ENCODE data around the gene AUTS2. TPM values are rescaled to one million over a fixed set of nuclear protein-coding genes. Genes with fewer than 3 reads are reported as not detected.

AUTS2 gene
- total and polyA plus RNA-seq, 10 of the 15 experiments (the other 5 are each of a cell fraction or from before 2014, with no cell fraction given), result 6.4 to 55.6 (median 21.6) TPM

DNA sequence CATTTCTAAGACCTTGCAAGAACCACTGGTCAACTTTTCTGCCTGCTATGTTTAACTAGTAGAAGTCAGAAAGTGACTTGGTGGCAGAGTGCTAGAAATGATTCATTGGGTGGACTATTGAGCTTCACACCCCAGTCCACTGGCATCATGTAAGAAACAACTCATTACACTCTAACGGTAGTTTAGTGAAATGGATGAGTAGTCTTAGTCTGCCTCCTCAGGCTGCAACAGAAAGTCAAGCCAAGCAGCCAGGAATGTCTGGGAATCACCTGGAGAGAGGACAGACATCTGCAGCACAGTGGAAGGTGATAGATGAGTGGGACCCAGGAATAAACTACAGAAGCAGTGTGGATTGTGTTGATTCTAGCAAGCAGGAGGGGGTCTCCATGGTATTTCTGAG, 125.4 kb downstream of the AUTS2 start (continued):
- TF ChIP-seq, protein P1, sequence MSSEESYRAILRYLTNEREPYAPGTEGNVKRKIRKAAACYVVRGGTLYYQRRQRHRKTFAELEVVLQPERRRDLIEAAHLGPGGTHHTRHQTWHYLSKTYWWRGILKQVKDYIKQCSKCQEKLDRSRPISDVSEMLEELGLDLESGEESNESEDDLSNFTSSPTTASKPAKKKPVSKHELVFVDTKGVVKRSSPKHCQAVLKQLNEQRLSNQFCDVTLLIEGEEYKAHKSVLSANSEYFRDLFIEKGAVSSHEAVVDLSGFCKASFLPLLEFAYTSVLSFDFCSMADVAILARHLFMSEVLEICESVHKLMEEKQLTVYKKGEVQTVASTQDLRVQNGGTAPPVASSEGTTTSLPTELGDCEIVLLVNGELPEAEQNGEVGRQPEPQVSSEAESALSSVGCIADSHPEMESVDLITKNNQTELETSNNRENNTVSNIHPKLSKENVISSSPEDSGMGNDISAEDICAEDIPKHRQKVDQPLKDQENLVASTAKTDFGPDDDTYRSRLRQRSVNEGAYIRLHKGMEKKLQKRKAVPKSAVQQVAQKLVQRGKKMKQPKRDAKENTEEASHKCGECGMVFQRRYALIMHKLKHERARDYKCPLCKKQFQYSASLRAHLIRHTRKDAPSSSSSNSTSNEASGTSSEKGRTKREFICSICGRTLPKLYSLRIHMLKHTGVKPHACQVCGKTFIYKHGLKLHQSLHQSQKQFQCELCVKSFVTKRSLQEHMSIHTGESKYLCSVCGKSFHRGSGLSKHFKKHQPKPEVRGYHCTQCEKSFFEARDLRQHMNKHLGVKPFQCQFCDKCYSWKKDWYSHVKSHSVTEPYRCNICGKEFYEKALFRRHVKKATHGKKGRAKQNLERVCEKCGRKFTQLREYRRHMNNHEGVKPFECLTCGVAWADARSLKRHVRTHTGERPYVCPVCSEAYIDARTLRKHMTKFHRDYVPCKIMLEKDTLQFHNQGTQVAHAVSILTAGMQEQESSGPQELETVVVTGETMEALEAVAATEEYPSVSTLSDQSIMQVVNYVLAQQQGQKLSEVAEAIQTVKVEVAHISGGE (CRISPR knock-in tag; IDR thresholded peaks at IDR 0.05), result no peak
- no peak for TF ChIP-seq NR2C1 (IDR thresholded peaks at IDR 0.05)
- TF ChIP-seq JUND (IDR thresholded peaks at IDR 0.05; ENCODE audit: low read depth, low read length), result no peak
- TF ChIP-seq, protein P2, sequence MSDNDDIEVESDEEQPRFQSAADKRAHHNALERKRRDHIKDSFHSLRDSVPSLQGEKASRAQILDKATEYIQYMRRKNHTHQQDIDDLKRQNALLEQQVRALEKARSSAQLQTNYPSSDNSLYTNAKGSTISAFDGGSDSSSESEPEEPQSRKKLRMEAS (IDR thresholded peaks at IDR 0.05; ENCODE audit: low read depth, low read length), result no peak
- TF ChIP-seq CBFB (IDR thresholded peaks at IDR 0.05; ENCODE audit: low read depth), result no peak
- TF ChIP-seq SUZ12 (IDR thresholded peaks at IDR 0.05; ENCODE audit: unreplicated experiment), result no peak
- TF ChIP-seq ETV6 (conservative IDR thresholded peaks at IDR 0.05 in 1 of 2, IDR thresholded peaks at IDR 0.05 in 1 of 2; ENCODE audit: borderline replicate concordance in 1 of 2, low read depth in 1 of 2), result no peak
- TF ChIP-seq, protein P3, sequence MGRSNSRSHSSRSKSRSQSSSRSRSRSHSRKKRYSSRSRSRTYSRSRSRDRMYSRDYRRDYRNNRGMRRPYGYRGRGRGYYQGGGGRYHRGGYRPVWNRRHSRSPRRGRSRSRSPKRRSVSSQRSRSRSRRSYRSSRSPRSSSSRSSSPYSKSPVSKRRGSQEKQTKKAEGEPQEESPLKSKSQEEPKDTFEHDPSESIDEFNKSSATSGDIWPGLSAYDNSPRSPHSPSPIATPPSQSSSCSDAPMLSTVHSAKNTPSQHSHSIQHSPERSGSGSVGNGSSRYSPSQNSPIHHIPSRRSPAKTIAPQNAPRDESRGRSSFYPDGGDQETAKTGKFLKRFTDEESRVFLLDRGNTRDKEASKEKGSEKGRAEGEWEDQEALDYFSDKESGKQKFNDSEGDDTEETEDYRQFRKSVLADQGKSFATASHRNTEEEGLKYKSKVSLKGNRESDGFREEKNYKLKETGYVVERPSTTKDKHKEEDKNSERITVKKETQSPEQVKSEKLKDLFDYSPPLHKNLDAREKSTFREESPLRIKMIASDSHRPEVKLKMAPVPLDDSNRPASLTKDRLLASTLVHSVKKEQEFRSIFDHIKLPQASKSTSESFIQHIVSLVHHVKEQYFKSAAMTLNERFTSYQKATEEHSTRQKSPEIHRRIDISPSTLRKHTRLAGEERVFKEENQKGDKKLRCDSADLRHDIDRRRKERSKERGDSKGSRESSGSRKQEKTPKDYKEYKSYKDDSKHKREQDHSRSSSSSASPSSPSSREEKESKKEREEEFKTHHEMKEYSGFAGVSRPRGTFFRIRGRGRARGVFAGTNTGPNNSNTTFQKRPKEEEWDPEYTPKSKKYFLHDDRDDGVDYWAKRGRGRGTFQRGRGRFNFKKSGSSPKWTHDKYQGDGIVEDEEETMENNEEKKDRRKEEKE (IDR thresholded peaks at IDR 0.05), result no peak

Data from GM12878 (cell line).